Measurements from ENCODE around the gene ARFRP1. TPM values are rescaled to one million over a fixed set of nuclear protein-coding genes. Genes with fewer than 3 reads are reported as not detected.
A peak's percentile ranks its signal among the peaks of the same experiment; 100 is the strongest.

Gene ARFRP1
- total and polyA plus RNA-seq, 2 of the 13 experiments (the other 11 are each of a cell fraction or from before 2014, with no cell fraction given), result 32.0 to 51.1 TPM

GRCh38 chr20:63657260-63657936 is 50.4 kb downstream of the ARFRP1 start (continued):
- TF ChIP-seq JDP2 (CRISPR knock-in tag; IDR thresholded peaks at IDR 0.05; ENCODE audit: borderline replicate concordance) (no peak), CERS6 (CRISPR knock-in tag; IDR thresholded peaks at IDR 0.05) (no peak; the same call in 1 of the 2 replicates), USF2 (IDR thresholded peaks at IDR 0.05; ENCODE audit: low read depth, low read length) (no peak), USF2 (CRISPR knock-in tag; IDR thresholded peaks at IDR 0.05; ENCODE audit: borderline replicate concordance) (no peak), ZNF432 (CRISPR knock-in tag; IDR thresholded peaks at IDR 0.05; ENCODE audit: borderline replicate concordance) (peak; percentile 93; the same call in 1 of the 2 replicates), ZNF619 (CRISPR knock-in tag; IDR thresholded peaks at IDR 0.05) (peak; percentile 47; the same call in 1 of the 2 replicates), ZNF235 (CRISPR knock-in tag; IDR thresholded peaks at IDR 0.05; ENCODE audit: borderline replicate concordance) (peak; percentile 81; the same call in 1 of the 2 replicates), ZNF850 (CRISPR knock-in tag; conservative IDR thresholded peaks at IDR 0.05) (no peak), THRA (CRISPR knock-in tag; IDR thresholded peaks at IDR 0.05; ENCODE audit: borderline replicate concordance) (no peak), ZNF629 (CRISPR knock-in tag; conservative IDR thresholded peaks at IDR 0.05) (no peak), CTCF (CRISPR knock-in tag; IDR thresholded peaks at IDR 0.05) (no peak), DNMT3B (CRISPR knock-in tag; conservative IDR thresholded peaks at IDR 0.05) (no peak), ZBTB21 (CRISPR knock-in tag; IDR thresholded peaks at IDR 0.05) (no peak), ZNF251 (CRISPR knock-in tag; IDR thresholded peaks at IDR 0.05) (peak; percentile 17; the same call in 1 of the 2 replicates), PREB (CRISPR knock-in tag; IDR thresholded peaks at IDR 0.05) (no peak), SNAI1 (CRISPR knock-in tag; IDR thresholded peaks at IDR 0.05; ENCODE audit: borderline replicate concordance) (no peak), BHLHE40 (IDR thresholded peaks at IDR 0.05; ENCODE audit: low read length) (0 out of 2 replicates have a peak, but pooled peaks have one; percentile 1), TEAD2 (CRISPR knock-in tag; IDR thresholded peaks at IDR 0.05) (no peak), FOXP1 (IDR thresholded peaks at IDR 0.05) (no peak), FOXP1 (CRISPR knock-in tag; IDR thresholded peaks at IDR 0.05) (no peak), EHMT2 (IDR thresholded peaks at IDR 0.05; ENCODE audit: borderline replicate concordance, low read depth, low read length) (no peak), SOX6 (IDR thresholded peaks at IDR 0.05) (no peak), SOX6 (CRISPR knock-in tag; IDR thresholded peaks at IDR 0.05) (no peak), FOXC1 (CRISPR knock-in tag; IDR thresholded peaks at IDR 0.05; ENCODE audit: borderline replicate concordance) (no peak)
